Hepatocyte (in vitro differentiated cells): Measurements from ENCODE around the gene SLC38A10. TPM values are rescaled to one million over a fixed set of nuclear protein-coding genes. Genes with fewer than 3 reads are reported as not detected.

Experiments used
- DNase-seq: peaks from one replicate; pipeline ENCODE4 v3.0.0-alpha.2; 2016; ENCODE audit warnings: low spot score
- H2AFZ ChIP-seq: fragments of 200-600 bp; sonication (generic); 2 replicates; pipeline ENCODE4 v1.6.0; 2016; ENCODE audit warnings: antibody characterized with exemption, mild to moderate bottlenecking
- H3K27ac ChIP-seq: fragments of 200-600 bp; sonication (generic); 2 replicates; pipeline ENCODE4 v1.5.1; 2016; ENCODE audit warnings: mild to moderate bottlenecking
- H3K27me3 ChIP-seq: fragments of 200-600 bp; sonication (generic); 2 replicates; pipeline ENCODE4 v1.6.1; 2016
- H3K36me3 ChIP-seq: fragments of 200-600 bp; sonication (generic); replicated peaks from 2 replicates; pipeline ENCODE4 v1.5.1; 2016; ENCODE audit warnings: low read depth; ENCODE audit not compliant: insufficient read depth
- H3K4me1 ChIP-seq: fragments of 200-600 bp; sonication (generic); 2 replicates; pipeline ENCODE4 v1.5.1; 2016; ENCODE audit warnings: mild to moderate bottlenecking, moderate library complexity; ENCODE audit not compliant: insufficient read depth
- H3K4me2 ChIP-seq: fragments of 200-600 bp; sonication (generic); 2 replicates; pipeline ENCODE4 v1.6.0; 2016
- H3K4me3 ChIP-seq: fragments of 200-600 bp; sonication (generic); 2 replicates; pipeline ENCODE4 v1.5.1; 2016; ENCODE audit warnings: mild to moderate bottlenecking
- H3K79me2 ChIP-seq: fragments of 200-600 bp; sonication (generic); 2 replicates; pipeline ENCODE4 v1.6.0; 2017; ENCODE audit warnings: mild to moderate bottlenecking
- H3K9me2 ChIP-seq: fragments of 200-600 bp; sonication (generic); replicated peaks from 2 replicates; pipeline ENCODE4 v1.6.0; 2017; ENCODE audit warnings: mild to moderate bottlenecking; ENCODE audit not compliant: insufficient read depth
- H3K9me3 ChIP-seq: fragments of 200-600 bp; sonication (generic); 2 replicates; pipeline ENCODE4 v1.5.1; 2016; ENCODE audit warnings: low read depth, mild to moderate bottlenecking
- H4K20me1 ChIP-seq: fragments of 200-600 bp; sonication (generic); 2 replicates; pipeline ENCODE4 v1.6.0; 2016; ENCODE audit warnings: mild to moderate bottlenecking; ENCODE audit not compliant: insufficient read depth, poor library complexity, severe bottlenecking
- EZH2 ChIP-seq: fragments of 200-600 bp; sonication (generic); IDR thresholded peaks from 2 replicates; pipeline ENCODE4 v1.6.1; 2016; ENCODE audit warnings: antibody characterized with exemption, mild to moderate bottlenecking, borderline replicate concordance
- EZH2phosphoT487 ChIP-seq: fragments of 200-600 bp; sonication (generic); IDR thresholded peaks from one replicate; pipeline ENCODE4 v1.6.1; 2018; ENCODE audit warnings: antibody characterized with exemption, mild to moderate bottlenecking, low read depth, moderate library complexity; ENCODE audit not compliant: unreplicated experiment, severe bottlenecking
- WGBS: methylation state at CpG from one replicate; pipeline ENCODE4 v1.1.6; 2016; ENCODE audit warnings: low lambda C conversion rate; ENCODE audit errors: missing lambda C conversion rate; 5-methylcytosine and 5-hydroxymethylcytosine counted together
- polyA plus RNA-seq: library from polyadenylated mRNA; unstranded; fragments of >200 nt; fragmentation: Nextera tagmentation; extraction: Ambion mirVana; gene quantifications from 2 replicates; pipeline ENCODE4 v1.2.1, GENCODE V29; 2016
- total RNA-seq: library from RNA; depleted of rRNA; stranded (reverse); fragments of >200 nt; gene quantifications from 2 replicates; pipeline ENCODE4 v1.2.3, GENCODE V29; 2014
- TF ChIP-seq, protein P1 (sequence below): fragments of 200-600 bp; sonication (generic); IDR thresholded peaks from 2 replicates; pipeline ENCODE4 v1.5.1; 2016; ENCODE audit warnings: antibody characterized with exemption, mild to moderate bottlenecking; ENCODE audit not compliant: poor library complexity

Gene SLC38A10
- total and polyA plus RNA-seq, 2 experiments from 2014 or later = 91.4 to 124 TPM

DNA sequence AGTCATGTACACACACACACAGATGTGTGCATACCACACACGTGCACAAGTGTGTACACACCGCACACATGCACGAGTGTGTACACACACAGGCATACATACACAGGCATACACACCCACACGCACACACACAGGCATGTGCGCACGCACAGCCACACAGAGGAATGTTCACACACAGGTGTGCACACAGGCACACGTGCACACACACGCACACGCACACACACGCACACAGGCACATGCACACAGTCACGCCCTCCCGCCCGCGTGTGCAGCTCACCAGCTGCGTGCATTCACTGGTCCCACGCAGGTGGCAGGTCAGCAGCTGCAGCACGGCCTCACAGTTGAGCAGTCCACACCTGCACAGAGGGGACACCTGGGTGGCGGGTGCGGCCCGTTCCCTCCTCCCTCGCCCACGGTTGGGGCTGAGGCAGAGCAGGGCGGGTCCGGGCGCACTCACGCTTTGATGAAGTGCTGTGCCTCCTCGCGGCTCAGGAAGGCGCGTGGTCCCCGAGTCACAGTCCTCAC, 63.9 kb downstream of the SLC38A10 start:
- Histone ChIP-seq H3K9me2 (no peaks in the 10 kb centered on the region), H3K79me2 (no peaks in the 10 kb centered on the region), H2AFZ (no peak overlapping the region), H3K4me1 (peaks cover 14% of the 10 kb centered on the region), H3K27ac (no peak overlapping the region), H3K27me3 (no peaks in the 10 kb centered on the region), H3K9me3 (no peaks in the 10 kb centered on the region), H3K4me3 (no peak overlapping the region), H3K4me2 (no peak overlapping the region), H4K20me1 (no peaks in the 10 kb centered on the region), H3K36me3 (no peaks in the 10 kb centered on the region)
- DNase-seq = no peak
- TF ChIP-seq, protein P1, sequence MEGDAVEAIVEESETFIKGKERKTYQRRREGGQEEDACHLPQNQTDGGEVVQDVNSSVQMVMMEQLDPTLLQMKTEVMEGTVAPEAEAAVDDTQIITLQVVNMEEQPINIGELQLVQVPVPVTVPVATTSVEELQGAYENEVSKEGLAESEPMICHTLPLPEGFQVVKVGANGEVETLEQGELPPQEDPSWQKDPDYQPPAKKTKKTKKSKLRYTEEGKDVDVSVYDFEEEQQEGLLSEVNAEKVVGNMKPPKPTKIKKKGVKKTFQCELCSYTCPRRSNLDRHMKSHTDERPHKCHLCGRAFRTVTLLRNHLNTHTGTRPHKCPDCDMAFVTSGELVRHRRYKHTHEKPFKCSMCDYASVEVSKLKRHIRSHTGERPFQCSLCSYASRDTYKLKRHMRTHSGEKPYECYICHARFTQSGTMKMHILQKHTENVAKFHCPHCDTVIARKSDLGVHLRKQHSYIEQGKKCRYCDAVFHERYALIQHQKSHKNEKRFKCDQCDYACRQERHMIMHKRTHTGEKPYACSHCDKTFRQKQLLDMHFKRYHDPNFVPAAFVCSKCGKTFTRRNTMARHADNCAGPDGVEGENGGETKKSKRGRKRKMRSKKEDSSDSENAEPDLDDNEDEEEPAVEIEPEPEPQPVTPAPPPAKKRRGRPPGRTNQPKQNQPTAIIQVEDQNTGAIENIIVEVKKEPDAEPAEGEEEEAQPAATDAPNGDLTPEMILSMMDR = no peak
- TF ChIP-seq EZH2 (no peak), EZH2phosphoT487 (no peak)
- WGBS = 94% methylated on average over 24 of the region's 31 CpGs

DNA sequence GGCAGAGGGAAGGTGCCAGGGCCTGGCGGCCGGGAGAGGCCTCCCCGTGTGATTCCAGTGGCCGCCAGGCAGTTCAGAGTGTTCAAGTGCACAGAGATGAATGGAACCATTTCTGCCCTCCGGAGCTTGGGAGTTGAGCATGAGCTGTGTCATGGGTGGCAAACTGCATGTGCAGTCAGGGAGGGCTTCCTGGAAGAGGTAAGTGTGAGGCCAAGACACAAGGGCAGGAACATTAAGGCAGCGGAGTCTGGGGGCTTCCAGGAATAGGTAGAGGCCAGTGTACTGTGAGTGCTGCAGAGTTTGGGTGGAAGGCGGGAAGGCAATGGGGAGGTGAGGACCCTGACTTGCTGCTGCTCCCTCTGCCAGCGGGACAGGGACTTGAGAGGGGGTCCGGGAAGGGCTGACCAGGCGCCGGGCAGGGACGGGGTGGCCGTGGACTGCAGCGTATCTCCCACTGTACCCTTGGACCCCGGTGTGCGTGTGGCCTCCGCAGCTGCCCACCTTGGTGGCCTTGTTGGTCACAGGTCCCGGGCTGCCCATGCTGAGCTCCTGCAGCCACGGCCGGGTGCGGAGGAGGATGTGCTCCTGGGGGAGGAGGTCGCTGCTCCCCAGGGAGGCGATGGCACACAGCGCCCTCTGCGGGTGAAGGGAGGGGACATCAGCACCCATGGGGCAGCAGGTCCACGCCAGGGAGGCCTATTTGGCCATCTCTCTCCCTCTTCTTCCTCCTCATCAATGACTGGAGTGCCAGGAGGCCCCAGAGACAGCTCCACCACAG, 64.9 kb downstream of the SLC38A10 start:
- no peak for DNase-seq
- no peak overlapping the region for H2AFZ ChIP-seq
- H3K27ac ChIP-seq = no peak overlapping the region
- H3K9me2 ChIP-seq = no peaks in the 10 kb centered on the region
- peaks cover 7% of the 10 kb centered on the region for H3K4me1 ChIP-seq
- no peaks in the 10 kb centered on the region for H3K9me3 ChIP-seq
- TF ChIP-seq EZH2 (no peak), EZH2phosphoT487 (no peak)
- TF ChIP-seq, protein P1 = no peak
- no peak overlapping the region for H3K4me2 ChIP-seq
- no peaks in the 10 kb centered on the region for H3K79me2 ChIP-seq
- no peaks in the 10 kb centered on the region for H4K20me1 ChIP-seq
- WGBS = 96% methylated on average over 24 of the region's 26 CpGs
- no peaks in the 10 kb centered on the region for H3K27me3 ChIP-seq
- no peaks in the 10 kb centered on the region for H3K36me3 ChIP-seq
- no peak overlapping the region for H3K4me3 ChIP-seq

DNA sequence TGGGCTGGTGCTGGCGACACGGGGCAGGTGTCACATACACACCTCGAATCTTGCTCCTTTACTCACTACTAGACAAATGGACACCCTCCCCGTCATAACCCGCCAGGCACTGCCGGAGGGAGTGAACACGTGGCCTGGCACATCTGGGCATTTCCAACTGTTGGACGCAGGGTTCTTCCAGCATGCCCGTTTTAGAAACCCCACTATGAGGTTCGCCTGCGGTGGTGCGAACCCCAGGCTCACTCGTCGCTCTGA, 65.5 kb downstream of the SLC38A10 start:
- DNase-seq = no peak
- Histone ChIP-seq H3K9me2 (no peaks in the 10 kb centered on the region), H4K20me1 (no peaks in the 10 kb centered on the region), H3K9me3 (no peaks in the 10 kb centered on the region), H3K4me1 (peaks cover under 1% of the 10 kb centered on the region), H3K4me3 (no peak overlapping the region), H3K36me3 (no peaks in the 10 kb centered on the region), H2AFZ (no peak overlapping the region), H3K27me3 (no peaks in the 10 kb centered on the region), H3K4me2 (no peak overlapping the region), H3K27ac (no peak overlapping the region), H3K79me2 (no peaks in the 10 kb centered on the region)
- 94% methylated on average over 14 of the region's 14 CpGs for WGBS
- no peak for TF ChIP-seq EZH2
- TF ChIP-seq, protein P1 = no peak
- no peak for TF ChIP-seq EZH2phosphoT487
